Heart right ventricle (tissue), 16 donors: ENCODE data around the gene C5. TPM values are rescaled to one million over a fixed set of nuclear protein-coding genes. Genes with fewer than 3 reads are reported as not detected.
"Not testable (repeated sequence)": the region's sequence is repeated elsewhere in the genome, so short reads cannot be mapped to it uniquely, and the experiment has no call there.

ENCODE experiments used
- ATAC-seq, 8 donors: fragments of 200-7000 bp; cut with Tn5 transposase; one replicate each; pipeline ENCODE4 v1.9.1; 2020; ENCODE audit warnings: mild to moderate bottlenecking in 8 of 8, moderate library complexity in 8 of 8, moderate number of reproducible peaks in 1 of 8
- DNase-seq, 2 donors: peaks; one replicate each; pipeline ENCODE4 v3.0.0-alpha.2; 2020
- H3K27ac ChIP-seq, 10 donors: fragments of 200-600 bp; sonication (generic) in 2 of 10; one replicate each; pipeline versions ENCODE4 v1.5.0 to v1.8.0; 2020 to 2022; ENCODE audit warnings: mild to moderate bottlenecking in 3 of 10
- H3K27me3 ChIP-seq, 7 donors: fragments of 200-600 bp; one replicate each; pipeline ENCODE4 v1.8.0; 2021 to 2022; ENCODE audit warnings: mild to moderate bottlenecking in 2 of 7
- H3K36me3 ChIP-seq, 9 donors: fragments of 200-600 bp; sonication (generic) in 1 of 9; one replicate each; pipeline versions ENCODE4 v1.5.0 to v1.8.0; 2020 to 2022; ENCODE audit warnings: mild to moderate bottlenecking in 2 of 9
- H3K4me1 ChIP-seq, 9 donors: fragments of 200-600 bp; sonication (generic) in 1 of 9; one replicate each; pipeline versions ENCODE4 v1.5.0 to v1.8.0; 2020 to 2022; ENCODE audit warnings: mild to moderate bottlenecking in 4 of 9
- H3K4me3 ChIP-seq, 10 donors: fragments of 200-600 bp; sonication (generic) in 2 of 10; one replicate each; pipeline versions ENCODE4 v1.5.0 to v1.8.0; 2020 to 2022; ENCODE audit warnings: mild to moderate bottlenecking in 7 of 10, moderate library complexity in 2 of 10
- H3K9me3 ChIP-seq, 11 donors: fragments of 200-600 bp in 10 of 11; sonication (generic) in 2 of 11; one replicate each; pipeline versions ENCODE4 v1.5.0 to v1.8.0; 2013 to 2022; ENCODE audit warnings: mild to moderate bottlenecking in 2 of 11, control low read depth in 1 of 11, moderate library complexity in 1 of 11
- CTCF ChIP-seq, 9 donors: fragments of 200-600 bp; sonication (generic) in 2 of 9; IDR thresholded peaks; one replicate each; pipeline versions ENCODE4 v1.5.0 to v1.8.0; 2021 to 2022; ENCODE audit warnings: antibody characterized with exemption in 9 of 9, mild to moderate bottlenecking in 5 of 9, moderate library complexity in 1 of 9
- WGBS, 2 donors: extraction: QIAGEN DNeasy Blood & Tissue Kit; methylation state at CpG; one replicate each; pipeline ENCODE4 v1.1.7; 2013; ENCODE audit warnings: inconsistent platforms in 1 of 2; 5-methylcytosine and 5-hydroxymethylcytosine counted together
- intact Hi-C, 10 donors: fragments of 100-400 bp; cut with DNase I; formaldehyde crosslinking; loops; one replicate each; pipeline versions ENCODE4 v1.11.1 to v1.14.2; 2022
- long read RNA-seq, 3 donors: library from polyadenylated mRNA; unstranded; transcript quantifications; one replicate each; pipeline ENCODE4 v2.0.0, GENCODE V29; 2020 to 2021
- polyA plus RNA-seq, 2 donors: library from polyadenylated mRNA; stranded (reverse); fragments of 200-250 nt; gene quantifications; one replicate each; pipeline ENCODE4 v1.2.3, GENCODE V29; 2013
- total RNA-seq, 10 donors: library from RNA; stranded (reverse); fragmentation: NEBNext Ultra II Directional in 3 of 10; extraction: Animal tissue kit (Norgen Biotek cat#: 25700) in 3 of 10; gene quantifications; one replicate each; pipeline versions ENCODE4 v1.2.1 to v1.2.4, GENCODE V29; 2021 to 2023
- donor health status: Arrhythmogenic right ventricular cardiomyopathy.
- donor health status: ischemic (EF 13 %, LVEDD 7.1; RV severe dilation, severe dysfunction).
- donor health status: healthy with polysubstance abuse.
- donor health status: DM: no; HTN: yes; CAD: no.
- donor health status: DM: no; HTN: no; CAD: no.
- donor health status: ischemic (EF 25% LVEDD 6.9; RV normal size, moderate dysfunction).
- donor health status: ischemic (EF 25% LVEDD 5.7; RV mildly dilated, moderate dysfunction).
- donor health status: healthy.
- donor health status: DM: yes; HTN: yes; CAD: no.
- donor health status: Ischemic cardiomyopathy.
- donor health status: ischemic (EF 35%, LVEDD 5.7; RV mildly dilated, moderate dysfunction).
- donor health status: nonischemic (EF 11% LVEDD 7.7; RV severe dilation, severe dysfunction).
- donor health status: DM: yes; HTN: yes; CAD: no.
- donor health status: PGD.
- donor health status: ischemic (EF 29% LVEDD 5.4; RV normal size, mild dysfunction).
- donor health status: nonischemic (EF 23%, LVEDD 6.1; RV moderate dilation, normal function).

The C5 gene
- total RNA-seq (1 to 10 TPM in 3 of 10 donors, under 1 TPM in 7; 0.35 to 1.2 (median 0.50) TPM), polyA plus RNA-seq (1 to 10 TPM in 1 of 2 donors, under 1 TPM in 1; 0.35 to 1.5 TPM)
- long read RNA-seq, donor 1, partial matches to known transcripts, result 0 of 1 reads
- long read RNA-seq, donor 1, other reads (novel, unspliced or antisense), result 1 of 1 reads
- long read RNA-seq, donor 2, partial matches to known transcripts, result 1 of 2 reads
- long read RNA-seq, donor 2, other reads (novel, unspliced or antisense), result 1 of 2 reads
- long read RNA-seq, donor 3, result 0 reads

- Histone ChIP-seq H3K4me3 (no peak within 1 kb of the TSS), H3K9me3 (no peaks in the 10 kb centered on the region), H3K4me1 (no peaks in the 10 kb centered on the region), H3K27me3 (no peaks in the 10 kb centered on the region), H3K36me3 (no peaks in the 10 kb centered on the region), H3K27ac (no peak within 1 kb of the TSS)
- DNase-seq, result no peak
- TF ChIP-seq CTCF (IDR thresholded peaks at IDR 0.05), result no peak
- intact Hi-C loops, result loop anchor here in 2 of 10 donors (10.0 kb wide), 1 partner anchor 296 kb away; no protein-coding TSS in a partner anchor
- no peak for ATAC-seq
- 85 to 87% methylated on average over 6 of the region's 6 CpGs for WGBS, 2 donors
Measured at GRCh38 chr9:121050128-121050988, at the start of gene C5. Gene C5, minus strand, starts transcription at chr9:121050275. Its CDS starts 29 bp downstream, at chr9:121050246.

GRCh38 chr9:121098567-121099198, 48.6 kb upstream of the C5 start:
- ATAC-seq (no peak), DNase-seq (no peak)
- 72 to 78% methylated on average over 5 of the region's 5 CpGs for WGBS, 2 donors
- Histone ChIP-seq H3K27me3 (no peaks in the 10 kb centered on the region), H3K4me1 (no peaks in the 10 kb centered on the region), H3K4me3 (no peak overlapping the region), H3K9me3 (peaks cover 0 to 9% (median 0%) of the 10 kb centered on the region in 11 donors), H3K27ac (no peak overlapping the region), H3K36me3 (peaks cover 0 to 61% (median 9%) of the 10 kb centered on the region in 9 donors)
- intact Hi-C loops, result no loop called here
- TF ChIP-seq CTCF (IDR thresholded peaks at IDR 0.05), result no peak

GRCh38 chr9:121095057-121095456, 45.0 kb upstream of the C5 start:
- Histone ChIP-seq H3K27me3 (no peaks in the 10 kb centered on the region), H3K27ac (no peak overlapping the region), H3K9me3 (no peaks in the 10 kb centered on the region), H3K36me3 (peaks cover 0 to 91% (median 9%) of the 10 kb centered on the region in 9 donors), H3K4me3 (no peak overlapping the region), H3K4me1 (no peaks in the 10 kb centered on the region)
- ATAC-seq (no peak), DNase-seq (no peak)
- intact Hi-C loops, result no loop called here
- no peak for TF ChIP-seq CTCF (IDR thresholded peaks at IDR 0.05)

GRCh38 chr9:121090743-121091142, 40.7 kb upstream of the C5 start:
- H3K9me3 ChIP-seq, DNase-seq, ATAC-seq, H3K27ac ChIP-seq, H3K27me3 ChIP-seq, H3K4me3 ChIP-seq, intact Hi-C loops: not testable (repeated sequence)
- peaks cover 0 to 64% (median 6%) of the 10 kb centered on the region in 9 donors for H3K36me3 ChIP-seq
- WGBS, 2 donors, result 88 to 90% methylated on average over 6 of the region's 6 CpGs
- H3K4me1 ChIP-seq, result peaks cover 0 to 11% (median 0%) of the 10 kb centered on the region in 9 donors
